GM18867 (cell line): ENCODE data around the gene CLPX.
"Not testable (repeated sequence)": the region's sequence is repeated elsewhere in the genome, so short reads cannot be mapped to it uniquely, and the experiment has no call there.

ENCODE experiments used
- ATAC-seq: cut with Tn5 transposase; IDR thresholded peaks from one replicate; pipeline ENCODE4 v1.9.1; 2021; ENCODE audit warnings: mild to moderate bottlenecking, moderate library complexity; ENCODE audit not compliant: unreplicated experiment

CLPX gene

DNA sequence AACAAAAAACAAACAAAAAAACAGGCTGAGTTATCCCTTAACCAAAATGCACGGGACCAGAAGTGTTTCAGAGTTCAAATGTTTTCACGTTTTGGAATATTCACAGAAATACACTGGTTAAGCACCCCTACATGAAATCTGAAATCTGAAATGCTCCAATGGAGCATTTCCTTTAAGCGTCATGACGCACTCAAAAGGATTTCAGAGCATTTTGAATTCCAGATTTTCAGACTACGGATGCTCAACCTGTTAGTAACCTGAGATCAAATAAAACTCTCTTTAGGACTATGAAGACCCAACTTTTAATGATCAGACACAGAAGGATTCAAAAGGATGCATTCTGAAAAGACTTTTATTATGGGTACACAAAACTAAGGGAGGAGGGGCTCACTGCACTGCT lies 9.6 kb downstream of the CLPX start:
- no peak for ATAC-seq

DNA sequence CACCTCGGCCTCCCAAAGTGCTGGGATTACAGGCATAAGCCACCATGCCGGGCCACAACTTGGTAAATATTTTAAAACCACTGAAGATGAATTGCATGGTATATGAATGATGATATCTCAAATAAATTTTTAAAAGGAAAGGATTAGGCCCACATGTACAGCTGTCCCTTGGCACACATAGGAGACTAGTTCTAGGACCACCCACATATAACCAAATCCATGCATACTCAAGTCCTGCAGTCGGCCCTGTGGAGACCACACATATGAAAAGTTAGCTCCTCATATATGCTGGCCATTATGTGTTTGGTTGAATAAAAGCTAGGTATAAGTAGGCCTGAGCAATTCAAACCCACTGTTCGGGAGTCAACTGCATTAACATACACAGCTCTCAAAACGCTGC lies 10.6 kb downstream of the CLPX start:
- no peak for ATAC-seq

- ATAC-seq: no peak
Measured at GRCh38 chr15:65172531-65172930, 12.6 kb downstream of the CLPX start.

- no peak for ATAC-seq
Measured at GRCh38 chr15:65171428-65171827, 13.7 kb downstream of the CLPX start.

GRCh38 chr15:65165875-65166274 lies 19.3 kb downstream of the CLPX start:
- ATAC-seq: no peak

GRCh38 chr15:65164139-65164538 lies 21.0 kb downstream of the CLPX start:
- ATAC-seq: no peak

GRCh38 chr15:65163041-65163440 lies 22.1 kb downstream of the CLPX start:
- no peak for ATAC-seq

DNA sequence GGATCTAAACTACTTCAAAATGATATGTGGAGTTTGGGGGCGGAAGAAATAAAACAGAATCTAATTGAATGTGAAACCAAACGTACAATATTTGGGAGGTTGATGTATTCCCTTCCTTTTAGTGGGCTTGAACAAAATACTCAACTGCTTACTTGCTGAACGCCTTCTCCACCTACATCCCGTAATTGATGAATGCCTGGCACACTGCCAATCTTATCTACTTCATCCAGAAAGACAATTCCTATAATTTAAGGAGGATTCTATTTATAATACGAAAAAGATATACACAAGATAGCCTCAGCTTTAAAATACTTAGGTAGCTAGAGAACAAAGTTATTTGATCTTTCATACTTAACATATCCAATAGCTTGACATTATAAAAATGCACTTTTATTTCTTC lies 28.4 kb downstream of the CLPX start:
- ATAC-seq: no peak

DNA sequence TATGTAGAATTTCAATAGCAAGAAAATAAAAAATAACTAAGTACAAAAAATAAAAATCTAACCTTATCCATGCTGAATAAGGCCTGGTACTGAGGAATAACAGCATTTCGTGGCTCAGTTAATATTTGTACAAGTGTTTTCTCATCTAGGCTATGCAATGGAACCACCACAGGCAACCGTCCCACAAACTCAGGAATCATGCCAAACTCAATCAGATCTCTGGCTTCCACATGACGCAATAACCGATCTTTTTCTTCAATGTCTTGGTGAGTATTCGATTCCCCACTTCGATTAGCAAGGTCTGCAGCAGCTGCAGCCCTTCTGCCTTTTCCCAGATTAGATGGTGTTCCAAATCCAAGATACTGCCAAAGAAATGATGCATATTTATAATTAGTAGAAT lies 30.4 kb downstream of the CLPX start:
- no peak for ATAC-seq

DNA sequence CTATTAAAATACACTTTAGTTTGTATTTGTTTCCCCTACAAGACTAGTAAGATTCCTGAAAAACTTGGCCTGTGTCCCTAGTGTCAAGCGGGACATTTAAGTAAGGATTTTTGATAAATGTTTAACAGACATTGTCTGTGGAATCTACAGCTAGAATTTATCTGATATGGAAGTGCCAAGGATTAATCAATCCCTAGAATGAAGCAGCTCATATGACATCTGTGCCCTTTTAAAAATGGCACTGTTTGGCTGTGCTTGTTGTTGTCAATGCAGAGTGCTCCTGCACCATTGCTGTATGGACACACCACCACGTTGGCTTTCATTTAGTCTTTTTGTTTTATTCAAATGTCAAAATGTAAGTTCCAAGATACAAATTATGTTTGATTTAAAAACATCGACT lies 37.2 kb downstream of the CLPX start:
- ATAC-seq: no peak

DNA sequence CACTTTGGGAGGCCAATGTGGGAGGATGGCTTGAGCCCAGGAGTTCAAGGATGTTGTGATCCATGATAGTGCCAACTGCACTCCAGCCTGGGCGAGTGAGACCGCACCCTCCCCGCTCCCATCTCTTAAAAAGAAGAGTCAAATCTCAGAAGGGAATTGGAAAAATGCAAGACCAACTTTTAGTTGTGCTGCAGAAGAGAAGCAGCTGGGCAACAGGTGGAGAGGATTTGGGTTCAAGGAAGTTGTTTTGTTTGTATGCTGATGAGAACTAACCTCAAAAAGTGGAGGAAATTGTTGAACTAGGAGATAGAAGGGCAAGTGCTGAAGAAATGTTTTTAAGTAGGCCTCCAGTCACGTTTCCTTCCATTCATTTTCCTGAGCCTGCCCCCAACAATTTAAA lies 38.7 kb downstream of the CLPX start:
- ATAC-seq: no peak

DNA sequence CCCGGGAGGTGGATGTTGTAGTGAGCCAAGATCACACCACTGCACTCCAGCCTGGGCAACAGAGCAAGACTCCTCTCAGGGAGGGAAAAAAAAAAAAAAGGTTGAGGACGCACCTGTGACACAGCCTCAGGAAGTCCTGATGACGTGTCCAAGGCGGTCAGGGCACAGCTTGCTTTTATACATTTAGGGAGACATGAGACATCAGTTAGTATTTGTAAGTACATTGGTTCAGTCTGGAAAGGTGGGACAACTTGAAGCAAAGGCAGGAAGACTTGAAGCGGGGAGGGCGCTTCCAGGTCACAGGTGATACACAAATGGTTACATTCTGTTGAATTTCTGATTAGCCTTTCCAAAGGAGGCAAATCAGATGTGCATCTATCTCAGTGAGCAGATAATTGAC lies 46.5 kb downstream of the CLPX start:
- not testable (repeated sequence) for ATAC-seq

GRCh38 chr15:65137893-65138292 lies 47.2 kb downstream of the CLPX start:
- not testable (repeated sequence) for ATAC-seq

GRCh38 chr15:65137089-65137488 lies 48.1 kb downstream of the CLPX start:
- not testable (repeated sequence) for ATAC-seq

DNA sequence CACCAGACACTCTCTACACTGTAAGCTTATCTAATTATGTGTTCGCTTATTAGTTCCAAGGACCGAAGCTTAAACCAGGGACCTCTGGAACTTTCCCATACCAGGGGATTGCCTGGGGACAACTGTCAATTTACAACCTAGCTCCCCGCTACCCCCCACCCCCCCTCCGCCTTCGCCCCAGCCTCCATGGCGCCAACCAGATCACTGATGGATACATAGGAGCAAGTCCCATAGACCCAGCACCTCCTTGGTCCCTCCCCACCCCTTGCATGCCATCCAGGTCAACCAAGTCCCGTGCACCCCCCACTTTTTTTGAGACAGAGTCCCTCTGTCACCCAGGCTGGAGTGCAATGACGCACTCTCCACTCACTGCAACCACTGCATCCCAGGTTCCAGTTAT lies 50.6 kb downstream of the CLPX start:
- ATAC-seq: no peak

- ATAC-seq: peak; percentile 82
Measured at GRCh38 chr15:65133548-65134200, 51.5 kb downstream of the CLPX start, which contains the start of gene PDCD7. TSS of gene PDCD7 (minus strand) at chr15:65133808. CDS start at chr15:65133781, 27 bp downstream.

DNA sequence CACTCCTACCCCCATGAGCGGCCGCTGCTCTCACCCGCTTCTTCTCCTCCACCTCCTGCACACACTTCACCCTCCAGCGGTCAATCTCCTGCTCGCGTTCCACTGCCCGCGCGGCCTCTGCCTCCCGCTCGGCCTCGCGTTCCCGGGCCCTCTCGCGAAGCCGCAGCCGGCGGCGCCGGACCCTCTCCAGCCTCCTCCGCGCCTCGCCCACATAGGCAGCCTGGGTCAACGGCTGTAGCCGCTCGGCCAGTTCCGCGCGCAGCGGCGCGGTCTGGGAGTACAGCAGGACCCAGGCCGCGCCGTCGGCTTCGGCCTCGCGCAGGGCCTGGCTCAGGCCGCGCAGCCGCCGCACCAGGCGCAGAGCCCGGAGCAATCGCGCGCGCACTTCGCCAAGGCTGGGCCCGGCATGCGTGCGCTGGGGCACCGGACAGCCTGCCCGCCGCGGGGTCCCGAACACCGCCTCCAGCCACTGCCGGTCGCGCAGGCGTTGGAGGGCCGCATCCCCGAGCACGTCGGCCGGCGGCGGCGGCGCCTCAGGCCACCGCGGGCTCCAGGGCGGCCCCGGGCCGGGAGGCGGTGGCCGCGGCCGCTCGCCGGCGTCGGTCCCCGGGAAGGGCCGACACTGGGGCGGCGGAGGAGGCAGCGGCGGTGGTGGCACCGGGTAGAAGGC lies 52.1 kb downstream of the CLPX start:
- ATAC-seq: peak; percentile 42

- ATAC-seq: no peak
Measured at GRCh38 chr15:65130941-65131340, 54.2 kb downstream of the CLPX start.

GRCh38 chr15:65115542-65115941 lies 69.6 kb downstream of the CLPX start:
- ATAC-seq: no peak

DNA sequence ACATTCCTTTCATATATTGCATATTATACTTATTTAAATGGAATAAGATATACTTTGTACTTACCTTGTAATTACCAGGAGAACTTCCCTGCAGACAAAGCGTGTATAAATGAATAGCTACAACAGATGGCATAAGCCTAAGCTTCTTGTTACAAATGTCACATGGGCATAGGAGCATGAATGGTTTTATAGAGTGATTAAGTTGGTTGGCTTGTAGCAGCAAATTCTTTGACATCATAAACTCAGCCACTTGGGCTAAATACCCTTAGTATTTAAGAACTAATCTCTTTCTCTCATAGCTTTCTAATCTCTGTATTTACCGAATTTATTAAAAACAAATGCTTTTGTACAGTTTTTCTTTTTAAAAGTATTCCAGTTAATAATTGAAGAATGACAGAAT lies 70.1 kb downstream of the CLPX start, which contains the start of gene UBAP1L:
Gene UBAP1L, minus strand, starts transcription at position 115 of the 400 bp plus-strand sequence. CDS start 8,985 bp downstream, outside the sequence.
- ATAC-seq: no peak

- ATAC-seq: no peak
Measured at GRCh38 chr15:65110676-65111292, 74.4 kb downstream of the CLPX start.

- ATAC-seq: no peak
Measured at GRCh38 chr15:65106011-65106590, 79.0 kb downstream of the CLPX start.
